ENCODE results near the gene CFAP99. TPM values are rescaled to one million over a fixed set of nuclear protein-coding genes. Genes with fewer than 3 reads are reported as not detected.

CFAP99 gene
- total RNA-seq, 2 experiments from 2014 or later = not detected

GRCh38 chr4:2438822-2439718 lies 20.3 kb downstream of the CFAP99 start:
- CTCF ChIA-PET = interaction anchor here (1.3 kb wide), 1 partner anchor 85 kb away, joined by 3 read pairs; no protein-coding TSS in a partner anchor
- POLR2A ChIA-PET = no interaction called here

- ChIA-PET CTCF (interaction anchor here (0.6 to 2.6 kb wide), 23 partner anchors 10 to 391 kb away, joined by 3 to 10 read pairs (median 4); partner anchors contain the start of genes CFAP99, MXD4 and RNF4), POLR2A (interaction anchor here (0.6 kb wide), 1 partner anchor 25 kb away, joined by 3 read pairs; no protein-coding TSS in a partner anchor)
Measured at GRCh38 chr4:2441393-2442174, 22.8 kb downstream of the CFAP99 start.

GRCh38 chr4:2442175-2442993 lies 23.6 kb downstream of the CFAP99 start:
- POLR2A ChIA-PET = interaction anchor here (0.6 kb wide), 1 partner anchor 94 kb away, joined by 3 read pairs; no protein-coding TSS in a partner anchor
- CTCF ChIA-PET = interaction anchor here (0.6 to 2.6 kb wide), 17 partner anchors 9 to 392 kb away, joined by 3 to 10 read pairs (median 4); partner anchors contain the start of genes CFAP99, MXD4 and RNF4

GRCh38 chr4:2443061-2443730 lies 24.4 kb downstream of the CFAP99 start:
- ChIA-PET POLR2A (no interaction called here), CTCF (interaction anchor here (1.7 to 2.6 kb wide), 4 partner anchors 22 to 223 kb away, joined by 5 to 10 read pairs (median 8); no protein-coding TSS in a partner anchor)

GRCh38 chr4:2443956-2444740 lies 25.4 kb downstream of the CFAP99 start:
- POLR2A ChIA-PET = no interaction called here

GRCh38 chr4:2445130-2445529 lies 26.4 kb downstream of the CFAP99 start:
- CTCF ChIA-PET = no interaction called here
- POLR2A ChIA-PET = interaction anchor here (0.5 kb wide), 1 partner anchor 47 kb away, joined by 3 read pairs; no protein-coding TSS in a partner anchor

More at GRCh38 chr4:2443956-2444740, 25.4 kb downstream of the CFAP99 start:
- CTCF ChIA-PET = interaction anchor here (1.7 kb wide), 1 partner anchor 224 kb away, joined by 7 read pairs; no protein-coding TSS in a partner anchor

GRCh38 chr4:2445571-2445970 lies 26.8 kb downstream of the CFAP99 start:
- ChIA-PET POLR2A (interaction anchor here (0.5 kb wide), 1 partner anchor 46 kb away, joined by 3 read pairs; no protein-coding TSS in a partner anchor), CTCF (no interaction called here)

GRCh38 chr4:2446656-2447564 lies 28.2 kb downstream of the CFAP99 start:
- ChIA-PET CTCF (no interaction called here), POLR2A (no interaction called here)

- POLR2A ChIA-PET = no interaction called here
- CTCF ChIA-PET = interaction anchor here (0.9 kb wide), 1 partner anchor 229 kb away, joined by 3 read pairs; no protein-coding TSS in a partner anchor
Measured at GRCh38 chr4:2448589-2448988, 29.8 kb downstream of the CFAP99 start.

- ChIA-PET CTCF (interaction anchor here (0.9 kb wide), 1 partner anchor 229 kb away, joined by 3 read pairs; no protein-coding TSS in a partner anchor), POLR2A (no interaction called here)
Measured at GRCh38 chr4:2449051-2449450, 30.3 kb downstream of the CFAP99 start.

- POLR2A ChIA-PET = no interaction called here
- CTCF ChIA-PET = interaction anchor here (0.9 kb wide), 1 partner anchor 230 kb away, joined by 3 read pairs; no protein-coding TSS in a partner anchor
Measured at GRCh38 chr4:2449511-2450392, 31.0 kb downstream of the CFAP99 start.

GRCh38 chr4:2450394-2451035 lies 31.8 kb downstream of the CFAP99 start:
- ChIA-PET POLR2A (no interaction called here), CTCF (interaction anchor here (1.1 kb wide), 1 partner anchor 9 kb away, joined by 5 read pairs; no protein-coding TSS in a partner anchor)

- ChIA-PET POLR2A (no interaction called here), CTCF (interaction anchor here (1.1 kb wide), 1 partner anchor 9 kb away, joined by 5 read pairs; no protein-coding TSS in a partner anchor)
Measured at GRCh38 chr4:2451036-2451520, 32.3 kb downstream of the CFAP99 start.

- POLR2A ChIA-PET = no interaction called here
- CTCF ChIA-PET = interaction anchor here (1.1 kb wide), 1 partner anchor 10 kb away, joined by 5 read pairs; no protein-coding TSS in a partner anchor
Measured at GRCh38 chr4:2451821-2452785, 33.3 kb downstream of the CFAP99 start.
